TTC549 (cell line): ENCODE results near the gene CTSE.

ENCODE experiments used
- FAIRE-seq: peaks from 2 replicates; lab custom pipeline; 2012; peaks lifted over from hg19 to GRCh38; lab: Jason Lieb, UNC

Gene CTSE

GRCh38 chr1:205970486-205970885 lies 53.2 kb downstream of the CTSE start:
- FAIRE-seq, result no peak

DNA sequence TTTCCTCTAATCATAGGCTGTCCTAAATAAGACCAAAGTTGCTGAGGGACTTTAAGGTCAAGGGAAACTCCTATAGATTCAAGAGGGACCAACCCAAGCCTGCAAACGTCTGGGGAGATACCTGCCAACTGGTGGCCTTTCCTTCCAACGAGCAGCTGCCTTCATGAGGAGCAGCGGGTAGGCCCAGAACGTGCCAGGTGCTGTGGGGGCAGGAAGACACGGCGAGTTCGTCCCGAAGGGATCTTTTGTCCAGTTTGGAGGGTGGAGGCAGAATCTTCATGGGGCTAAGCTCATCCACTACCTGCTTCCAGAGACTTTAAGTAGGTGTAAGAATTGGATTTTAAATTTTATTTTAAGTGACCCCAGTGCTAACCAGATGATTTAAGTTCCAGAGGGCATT lies 54.5 kb downstream of the CTSE start:
- no peak for FAIRE-seq

GRCh38 chr1:205967554-205968335 lies 56.0 kb downstream of the CTSE start:
- FAIRE-seq, result no peak

- FAIRE-seq, result no peak
These were observed 58.4 kb downstream of the CTSE start for GRCh38 chr1:205965036-205965884.

DNA sequence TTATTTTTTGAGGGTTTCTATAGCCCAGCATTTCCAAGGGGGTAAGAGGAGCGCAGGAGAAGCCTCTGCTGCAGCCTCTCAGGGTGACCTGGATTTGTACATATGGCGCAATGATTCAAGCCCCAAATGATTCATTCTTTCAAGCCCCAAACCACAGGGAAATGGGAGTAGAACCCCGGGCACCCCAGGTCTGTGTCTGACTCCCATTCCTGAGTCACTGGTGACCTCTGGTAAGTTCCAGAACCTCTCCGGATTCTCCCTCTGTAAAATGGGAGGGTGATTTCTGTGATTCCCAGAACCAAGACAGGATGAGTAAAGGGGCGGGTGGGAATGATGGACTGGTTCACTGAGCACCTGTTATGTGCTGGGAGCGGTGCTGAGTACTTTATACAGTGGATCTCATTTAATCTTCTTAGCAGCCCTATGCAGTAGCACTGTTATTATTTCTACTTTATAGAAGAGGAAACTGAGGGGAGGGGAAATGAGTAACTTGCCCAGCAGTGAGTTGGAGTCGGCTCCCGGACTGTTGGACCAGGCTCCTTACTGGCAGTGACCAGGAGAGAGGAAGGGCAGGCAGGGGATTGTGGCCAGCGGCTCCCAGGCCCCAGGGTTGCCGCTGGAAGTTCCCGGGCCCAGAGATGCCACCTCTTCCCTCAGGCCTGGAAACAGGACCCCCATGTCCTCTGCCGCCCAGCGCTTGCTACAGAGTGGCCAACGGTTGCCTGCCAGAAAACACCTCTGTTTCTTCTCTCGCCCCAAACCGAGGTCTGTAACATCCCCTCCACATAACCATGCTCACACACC lies 60.1 kb downstream of the CTSE start:
- no peak for FAIRE-seq

DNA sequence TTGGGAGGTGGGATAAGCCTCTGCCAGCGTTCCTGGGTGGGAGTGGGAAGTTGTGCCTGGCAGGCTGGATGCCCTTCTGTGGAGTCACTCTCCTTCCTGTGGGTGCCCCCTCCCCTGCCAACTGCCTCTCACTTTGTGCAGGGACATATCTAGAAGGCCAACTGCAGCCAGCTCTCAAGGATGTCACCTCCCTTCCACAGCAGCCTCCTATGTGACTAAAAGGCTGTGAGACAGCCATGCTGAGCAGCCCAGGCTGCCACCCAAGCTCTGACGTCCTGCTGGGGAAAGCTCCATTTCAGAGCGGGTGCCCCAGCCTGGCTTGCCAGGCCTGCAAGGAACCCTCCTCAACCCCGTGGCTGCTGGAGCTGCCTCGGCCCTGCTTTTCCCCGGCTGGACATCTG lies 60.9 kb downstream of the CTSE start:
- FAIRE-seq, result no peak

DNA sequence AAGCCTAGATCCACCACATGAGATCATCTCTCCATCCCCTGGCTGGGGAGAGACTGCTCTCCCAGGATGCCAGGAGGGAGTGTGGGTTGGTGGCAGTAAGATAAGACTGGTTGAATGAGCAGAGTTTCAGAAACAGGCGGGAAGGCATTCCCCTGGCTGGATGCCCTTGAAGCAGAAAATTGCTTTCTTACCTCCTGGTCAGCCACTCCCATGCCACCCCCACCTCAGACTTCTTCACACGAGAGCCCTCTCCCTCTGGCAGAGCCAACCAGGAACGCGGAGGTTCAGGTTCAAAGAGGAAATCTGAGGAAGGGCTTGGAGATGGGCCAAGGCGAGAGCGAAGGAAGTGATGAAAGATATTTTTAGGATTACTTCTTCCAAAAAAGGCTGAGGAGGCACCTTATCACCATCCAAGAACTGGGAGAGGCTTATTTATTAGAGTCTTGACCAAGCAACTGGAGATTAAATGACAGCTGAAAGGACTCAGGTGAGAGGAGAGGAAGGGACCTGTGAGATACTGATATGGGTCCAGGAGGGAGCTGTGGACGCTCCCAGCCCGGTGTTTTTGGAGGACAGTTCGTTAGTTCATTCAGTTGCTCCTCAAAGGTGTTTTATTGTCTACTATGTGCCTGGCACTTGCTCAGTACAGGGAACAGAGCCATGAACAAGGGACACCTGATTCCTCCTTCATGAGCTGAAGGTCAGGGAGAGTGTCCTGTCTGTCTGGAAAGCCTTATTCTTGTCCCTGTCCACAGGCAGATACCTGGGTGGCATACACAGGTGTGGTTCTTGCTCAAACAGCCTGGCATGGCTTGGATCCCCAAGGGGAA lies 61.5 kb downstream of the CTSE start:
- no peak for FAIRE-seq

GRCh38 chr1:205961405-205961804 lies 62.3 kb downstream of the CTSE start:
- FAIRE-seq, result no peak

DNA sequence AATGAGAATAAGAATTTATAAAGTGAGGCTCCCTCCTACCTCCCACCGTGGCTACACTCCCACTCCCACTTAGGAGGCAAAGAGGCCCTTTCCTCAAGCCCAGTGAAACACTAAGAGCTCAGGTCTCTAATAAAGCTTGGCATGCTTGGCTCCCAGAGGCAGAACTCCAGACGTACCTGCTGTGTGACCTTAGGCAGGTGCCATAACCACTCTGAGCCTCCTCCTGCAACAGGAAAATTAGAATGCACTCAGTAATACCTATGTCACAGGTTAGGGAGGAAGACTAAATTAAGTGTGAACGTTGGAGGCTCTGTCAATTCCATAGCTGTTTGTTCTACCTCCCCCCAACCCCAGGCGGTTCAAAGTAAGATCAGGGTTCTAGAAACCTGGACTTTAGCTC lies 63.9 kb downstream of the CTSE start:
- no peak for FAIRE-seq
